DOHH2 (cell line): ENCODE results near the gene CLEC17A.

ENCODE experiments used
- H3F3A ChIP-seq: fragments of 200-600 bp; sonication (generic), shearing (Covaris generic); 2 replicates; pipeline ENCODE4 v1.6.0; 2016; ENCODE audit warnings: antibody characterized with exemption, mild to moderate bottlenecking; ENCODE audit not compliant: control insufficient read depth, insufficient read depth
- H3K27ac ChIP-seq: fragments of 200-600 bp; sonication (generic); 2 replicates; pipeline ENCODE4 v1.5.1; 2014; ENCODE audit warnings: low read depth, mild to moderate bottlenecking, low read length, moderate library complexity
- H3K27me3 ChIP-seq: fragments of 200-600 bp; sonication (generic); 2 replicates; pipeline ENCODE4 v1.6.1; 2014; ENCODE audit warnings: mild to moderate bottlenecking, low read length, mixed read lengths; ENCODE audit not compliant: control insufficient read depth
- H3K36me3 ChIP-seq: fragments of 200-600 bp; sonication (generic); 2 replicates; pipeline ENCODE4 v1.6.1; 2014; ENCODE audit warnings: mild to moderate bottlenecking, low read length, moderate library complexity, mixed read lengths; ENCODE audit not compliant: control insufficient read depth
- H3K4me1 ChIP-seq: fragments of 200-600 bp; sonication (generic); 2 replicates; pipeline ENCODE4 v1.6.1; 2014; ENCODE audit warnings: mild to moderate bottlenecking, low read length, mixed read lengths; ENCODE audit not compliant: control insufficient read depth
- H3K4me2 ChIP-seq: fragments of 200-600 bp; sonication (generic); 2 replicates; pipeline ENCODE4 v1.6.0; 2014; ENCODE audit warnings: mild to moderate bottlenecking, low read length, moderate library complexity
- H3K4me3 ChIP-seq: fragments of 200-600 bp; sonication (generic); 2 replicates; pipeline ENCODE4 v1.5.1; 2014; ENCODE audit warnings: mild to moderate bottlenecking, low read length, mixed read lengths
- H3K79me2 ChIP-seq: fragments of 200-600 bp; sonication (generic); 2 replicates; pipeline ENCODE4 v1.6.1; 2014; ENCODE audit warnings: mild to moderate bottlenecking, low read length, mixed read lengths; ENCODE audit not compliant: control insufficient read depth
- H3K9me2 ChIP-seq: fragments of 200-600 bp; sonication (generic); replicated peaks from 2 replicates; pipeline ENCODE4 v1.6.1; 2014; ENCODE audit warnings: mild to moderate bottlenecking, low read length, mixed read lengths; ENCODE audit not compliant: control insufficient read depth
- H3K9me3 ChIP-seq: fragments of 200-600 bp; sonication (generic); 2 replicates; pipeline ENCODE4 v1.6.1; 2014; ENCODE audit warnings: antibody characterized with exemption, low read length, mixed read lengths; ENCODE audit not compliant: control insufficient read depth, insufficient read depth
- H4K20me1 ChIP-seq: fragments of 200-600 bp; sonication (generic); 2 replicates; pipeline ENCODE4 v1.6.0; 2014; ENCODE audit warnings: low read depth, mild to moderate bottlenecking, antibody characterized with exemption, low read length, moderate library complexity; ENCODE audit not compliant: control insufficient read depth, insufficient read depth
- CTCF ChIP-seq: fragments of 200-600 bp; sonication (generic); IDR thresholded peaks from one replicate; pipeline ENCODE4 v1.5.1; 2014; ENCODE audit warnings: antibody characterized with exemption, mild to moderate bottlenecking, low read depth, low read length; ENCODE audit not compliant: poor library complexity, severe bottlenecking
- EZH2phosphoT487 ChIP-seq: fragments of 200-600 bp; sonication (generic); IDR thresholded peaks from 2 replicates; pipeline ENCODE4 v1.6.1; 2017; ENCODE audit warnings: borderline replicate concordance, mild to moderate bottlenecking, antibody characterized with exemption, low read length, moderate library complexity, mixed read lengths

Gene CLEC17A

GRCh38 chr19:14565298-14565679 lies 17.6 kb upstream of the CLEC17A start:
- H3K4me3 ChIP-seq = no peak overlapping the region
- H4K20me1 ChIP-seq = no peaks in the 10 kb centered on the region
- peaks cover 28% of the 10 kb centered on the region for H3K36me3 ChIP-seq
- H3K27ac ChIP-seq = no peak overlapping the region
- no peaks in the 10 kb centered on the region for H3K9me2 ChIP-seq
- no peaks in the 10 kb centered on the region for H3K9me3 ChIP-seq
- no peaks in the 10 kb centered on the region; the same call in 1 of the 2 replicates for H3K4me1 ChIP-seq
- H3K4me2 ChIP-seq = no peak overlapping the region
- TF ChIP-seq CTCF (no peak), EZH2phosphoT487 (no peak)
- H3K79me2 ChIP-seq = peaks cover 32% of the 10 kb centered on the region
- no peaks in the 10 kb centered on the region for H3F3A ChIP-seq
- no peaks in the 10 kb centered on the region for H3K27me3 ChIP-seq

GRCh38 chr19:14565765-14566711 lies 16.8 kb upstream of the CLEC17A start:
- Histone ChIP-seq H3K4me3 (no peak overlapping the region), H3K4me1 (peaks cover 6% of the 10 kb centered on the region), H3K79me2 (peaks cover 32% of the 10 kb centered on the region), H3K9me3 (no peaks in the 10 kb centered on the region), H3K27ac (no peak overlapping the region), H3K36me3 (peaks cover 28% of the 10 kb centered on the region), H3K9me2 (no peaks in the 10 kb centered on the region), H3K4me2 (no peak overlapping the region), H3K27me3 (no peaks in the 10 kb centered on the region), H3F3A (no peaks in the 10 kb centered on the region), H4K20me1 (peaks cover 3% of the 10 kb centered on the region; the same call in 1 of the 2 replicates)
- TF ChIP-seq CTCF = no peak
- no peak for TF ChIP-seq EZH2phosphoT487

- Histone ChIP-seq H3K27me3 (no peaks in the 10 kb centered on the region), H3K4me1 (peaks cover 9% of the 10 kb centered on the region), H4K20me1 (peaks cover 5% of the 10 kb centered on the region; the same call in 1 of the 2 replicates), H3K36me3 (peaks cover 28% of the 10 kb centered on the region), H3K4me2 (no peak overlapping the region), H3K4me3 (no peak overlapping the region), H3K9me2 (no peaks in the 10 kb centered on the region), H3K79me2 (peaks cover 33% of the 10 kb centered on the region), H3K9me3 (no peaks in the 10 kb centered on the region), H3F3A (no peaks in the 10 kb centered on the region), H3K27ac (no peak overlapping the region)
- TF ChIP-seq CTCF (no peak), EZH2phosphoT487 (no peak)
These were observed 16.2 kb upstream of the CLEC17A start for GRCh38 chr19:14566712-14567077.
